ENCODE results near the gene SORCS1. TPM values are rescaled to one million over a fixed set of nuclear protein-coding genes. Genes with fewer than 3 reads are reported as not detected.

SORCS1 gene
- total RNA-seq, 2 experiments from 2014 or later = not detected

DNA sequence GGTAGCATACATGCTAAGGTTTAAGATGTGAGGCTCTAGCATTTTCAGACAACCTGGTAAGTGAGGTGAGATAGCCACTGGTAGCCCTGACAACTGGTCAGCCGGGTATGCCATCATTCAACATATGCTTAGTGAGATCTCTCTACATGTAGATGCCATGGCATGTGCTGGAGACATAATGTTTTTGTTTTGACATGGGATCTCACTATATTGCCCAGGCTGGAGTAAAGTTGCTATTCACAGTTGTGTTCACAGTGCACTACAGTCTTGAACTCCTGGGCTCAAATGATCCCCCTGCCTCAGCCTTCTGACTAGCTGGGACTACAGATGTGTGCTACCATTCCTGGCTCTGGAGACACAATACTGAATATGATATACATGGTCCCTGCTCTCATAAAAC lies 437.3 kb downstream of the SORCS1 start:
- Histone ChIP-seq H3K36me3 (ENCODE audit: insufficient read depth, low read length) (no peaks in the 10 kb centered on the region), H3K4me1 (ENCODE audit: insufficient read depth, low read length) (no peaks in the 10 kb centered on the region), H3K27me3 (ENCODE audit: control insufficient read depth in 1 of 2, insufficient read depth in 2 of 2, low read length in 2 of 2) (no peaks in the 10 kb centered on the region), H3K27ac (ENCODE audit: low read depth in 1 of 2, low read length in 2 of 2) (no peak overlapping the region), H3K9me3 (ENCODE audit: control insufficient read depth in 1 of 2, insufficient read depth in 1 of 2, low read length in 2 of 2) (peaks cover 0 to 5% of the 10 kb centered on the region in 2 experiments), H3K4me3 (ENCODE audit: low read length) (no peak overlapping the region)
- TF ChIP-seq, protein P1, sequence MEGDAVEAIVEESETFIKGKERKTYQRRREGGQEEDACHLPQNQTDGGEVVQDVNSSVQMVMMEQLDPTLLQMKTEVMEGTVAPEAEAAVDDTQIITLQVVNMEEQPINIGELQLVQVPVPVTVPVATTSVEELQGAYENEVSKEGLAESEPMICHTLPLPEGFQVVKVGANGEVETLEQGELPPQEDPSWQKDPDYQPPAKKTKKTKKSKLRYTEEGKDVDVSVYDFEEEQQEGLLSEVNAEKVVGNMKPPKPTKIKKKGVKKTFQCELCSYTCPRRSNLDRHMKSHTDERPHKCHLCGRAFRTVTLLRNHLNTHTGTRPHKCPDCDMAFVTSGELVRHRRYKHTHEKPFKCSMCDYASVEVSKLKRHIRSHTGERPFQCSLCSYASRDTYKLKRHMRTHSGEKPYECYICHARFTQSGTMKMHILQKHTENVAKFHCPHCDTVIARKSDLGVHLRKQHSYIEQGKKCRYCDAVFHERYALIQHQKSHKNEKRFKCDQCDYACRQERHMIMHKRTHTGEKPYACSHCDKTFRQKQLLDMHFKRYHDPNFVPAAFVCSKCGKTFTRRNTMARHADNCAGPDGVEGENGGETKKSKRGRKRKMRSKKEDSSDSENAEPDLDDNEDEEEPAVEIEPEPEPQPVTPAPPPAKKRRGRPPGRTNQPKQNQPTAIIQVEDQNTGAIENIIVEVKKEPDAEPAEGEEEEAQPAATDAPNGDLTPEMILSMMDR (IDR thresholded peaks at IDR 0.05) = no peak
- no peaks in the 10 kb centered on the region for H3K9me3 Mint-ChIP-seq
- intact Hi-C loops (cut with DNase I, micrococcal nuclease) = no loop called here
- CTCF ChIA-PET = no interaction called here
- no peaks in the 10 kb centered on the region for H3K36me3 Mint-ChIP-seq (ENCODE audit: low read depth)
- no peaks in the 10 kb centered on the region for H3K4me1 Mint-ChIP-seq (ENCODE audit: low read depth)
- no peaks in the 10 kb centered on the region for H3K27me3 Mint-ChIP-seq
- H3K4me3 Mint-ChIP-seq = no peak overlapping the region
- ATAC-seq (ENCODE audit: poor library complexity) (no peak), DNase-seq (no peak)
- POLR2A ChIA-PET = no interaction called here
- H3K27ac Mint-ChIP-seq = no peak overlapping the region

DNA sequence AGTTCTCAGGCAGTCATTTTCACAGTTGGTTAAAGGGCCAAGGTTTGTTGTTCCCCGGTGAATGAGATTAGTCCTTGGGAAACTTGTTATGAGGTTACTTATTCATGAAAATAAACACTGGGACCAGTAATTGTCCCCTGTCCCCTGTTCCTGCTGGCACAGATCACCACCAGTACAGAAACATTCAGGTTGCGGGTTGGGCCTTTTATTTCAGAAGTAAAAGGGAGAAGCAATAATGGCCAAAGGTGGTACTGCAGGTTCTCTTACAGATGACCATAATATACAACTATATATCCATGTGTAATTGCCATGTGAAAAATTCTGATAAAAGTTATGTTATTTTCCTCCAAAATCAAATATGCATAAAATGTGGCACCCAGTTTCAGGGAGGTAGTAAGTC lies 442.0 kb downstream of the SORCS1 start:
- no peak overlapping the region for H3K27ac Mint-ChIP-seq
- DNase-seq = no peak
- POLR2A ChIA-PET = no interaction called here
- CTCF ChIA-PET = no interaction called here
- ATAC-seq (ENCODE audit: poor library complexity) = no peak
- no peaks in the 10 kb centered on the region for H3K27me3 Mint-ChIP-seq
- H3K4me1 Mint-ChIP-seq (ENCODE audit: low read depth) = no peaks in the 10 kb centered on the region
- TF ChIP-seq, protein P1 (IDR thresholded peaks at IDR 0.05) = no peak
- H3K36me3 ChIP-seq (ENCODE audit: insufficient read depth, low read length) = no peaks in the 10 kb centered on the region
- H3K4me3 Mint-ChIP-seq = no peak overlapping the region
- peaks cover 3% of the 10 kb centered on the region for H3K9me3 Mint-ChIP-seq
- no peaks in the 10 kb centered on the region for H3K27me3 ChIP-seq (ENCODE audit: control insufficient read depth in 1 of 2, insufficient read depth in 2 of 2, low read length in 2 of 2)
- H3K4me3 ChIP-seq (ENCODE audit: low read length) = no peak overlapping the region
- H3K4me1 ChIP-seq (ENCODE audit: insufficient read depth, low read length) = no peaks in the 10 kb centered on the region
- H3K27ac ChIP-seq (ENCODE audit: low read depth in 1 of 2, low read length in 2 of 2) = no peak overlapping the region
- intact Hi-C loops (cut with DNase I, micrococcal nuclease) = no loop called here
- H3K36me3 Mint-ChIP-seq (ENCODE audit: low read depth) = no peaks in the 10 kb centered on the region
- H3K9me3 ChIP-seq (ENCODE audit: control insufficient read depth in 1 of 2, insufficient read depth in 1 of 2, low read length in 2 of 2) = peaks cover 0 to 6% of the 10 kb centered on the region in 2 experiments

DNA sequence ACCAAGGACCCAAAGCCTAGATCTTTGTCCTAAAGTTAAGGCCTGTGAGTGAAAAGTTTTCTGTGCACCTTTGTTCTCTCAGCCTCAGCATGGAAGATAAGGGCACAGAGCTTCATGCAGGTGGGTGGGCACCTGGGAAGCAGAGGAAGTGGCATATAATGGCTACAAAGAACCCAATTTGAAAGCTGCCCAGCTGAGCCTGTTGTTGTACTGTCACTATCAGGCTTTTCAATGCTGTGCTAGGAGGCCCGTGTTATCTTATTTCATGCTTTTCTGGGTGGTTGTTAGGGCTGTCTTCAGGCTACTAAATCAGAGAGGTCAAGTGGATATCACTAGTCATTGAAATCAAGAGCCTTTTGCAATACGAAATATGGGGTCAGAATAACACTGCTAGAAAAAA lies 443.8 kb downstream of the SORCS1 start:
- intact Hi-C loops (cut with DNase I, micrococcal nuclease) = no loop called here
- H3K36me3 Mint-ChIP-seq (ENCODE audit: low read depth) = no peaks in the 10 kb centered on the region
- Histone ChIP-seq H3K9me3 (ENCODE audit: control insufficient read depth in 1 of 2, insufficient read depth in 1 of 2, low read length in 2 of 2) (peaks cover 0 to 6% of the 10 kb centered on the region in 2 experiments), H3K27ac (ENCODE audit: low read depth in 1 of 2, low read length in 2 of 2) (no peak overlapping the region), H3K36me3 (ENCODE audit: insufficient read depth, low read length) (no peaks in the 10 kb centered on the region), H3K4me1 (ENCODE audit: insufficient read depth, low read length) (no peaks in the 10 kb centered on the region), H3K27me3 (ENCODE audit: control insufficient read depth in 1 of 2, insufficient read depth in 2 of 2, low read length in 2 of 2) (no peaks in the 10 kb centered on the region), H3K4me3 (ENCODE audit: low read length) (no peak overlapping the region)
- no peak overlapping the region for H3K27ac Mint-ChIP-seq
- CTCF ChIA-PET = no interaction called here
- TF ChIP-seq, protein P1 (IDR thresholded peaks at IDR 0.05) = no peak
- H3K4me3 Mint-ChIP-seq = no peak overlapping the region
- H3K9me3 Mint-ChIP-seq = peaks cover 3% of the 10 kb centered on the region
- POLR2A ChIA-PET = no interaction called here
- no peak for ATAC-seq (ENCODE audit: poor library complexity)
- H3K27me3 Mint-ChIP-seq = no peaks in the 10 kb centered on the region
- no peaks in the 10 kb centered on the region for H3K4me1 Mint-ChIP-seq (ENCODE audit: low read depth)
- DNase-seq = no peak

Measured in CD4-positive, alpha-beta T cell (primary cell).